Karpas-422 (cell line): ENCODE measurements around the gene TMEM97. TPM values are rescaled to one million over a fixed set of nuclear protein-coding genes. Genes with fewer than 3 reads are reported as not detected.
"Not testable (repeated sequence)": the region's sequence is repeated elsewhere in the genome, so short reads cannot be mapped to it uniquely, and the experiment has no call there.

ENCODE experiments used
- DNase-seq: peaks from one replicate; pipeline ENCODE4 v3.0.0-alpha.2; 2015
- H2AFZ ChIP-seq: fragments of 200-600 bp; sonication (generic); 2 replicates; pipeline ENCODE4 v1.6.1; 2014; ENCODE audit warnings: antibody characterized with exemption, low read length, mixed read lengths
- H3K27ac ChIP-seq: fragments of 200-600 bp; sonication (generic); 2 replicates; pipeline ENCODE4 v1.5.1; 2014; ENCODE audit warnings: mild to moderate bottlenecking, low read length, moderate library complexity
- H3K27me3 ChIP-seq: fragments of 200-600 bp; sonication (generic); 2 replicates; pipeline ENCODE4 v1.6.1; 2014; ENCODE audit warnings: low read length, mixed read lengths
- H3K36me3 ChIP-seq: fragments of 200-600 bp; sonication (generic); 2 replicates; pipeline ENCODE4 v1.6.1; 2014; ENCODE audit warnings: low read length, mixed read lengths; ENCODE audit not compliant: insufficient read depth
- H3K4me1 ChIP-seq: fragments of 200-600 bp; sonication (generic); 2 replicates; pipeline ENCODE4 v1.6.1; 2014; ENCODE audit warnings: mild to moderate bottlenecking, low read length, mixed read lengths
- H3K4me2 ChIP-seq: fragments of 200-600 bp; sonication (generic); 2 replicates; pipeline ENCODE4 v1.6.1; 2014; ENCODE audit warnings: low read length, low read depth, mild to moderate bottlenecking; ENCODE audit not compliant: poor library complexity, severe bottlenecking
- H3K4me3 ChIP-seq: fragments of 200-600 bp; sonication (generic); 2 replicates; pipeline ENCODE4 v1.5.1; 2014; ENCODE audit warnings: mild to moderate bottlenecking, antibody characterized with exemption, low read length, mixed read lengths
- H3K79me2 ChIP-seq: fragments of 200-600 bp; sonication (generic); 2 replicates; pipeline ENCODE4 v1.6.1; 2014; ENCODE audit warnings: mild to moderate bottlenecking, low read length, mixed read lengths
- H3K9ac ChIP-seq: fragments of 200-600 bp; sonication (generic); 2 replicates; pipeline ENCODE4 v1.6.0; 2014; ENCODE audit warnings: low read length
- H3K9me2 ChIP-seq: fragments of 200-600 bp; sonication (generic), shearing (Covaris generic); replicated peaks from 2 replicates; pipeline ENCODE4 v1.6.0; 2014; ENCODE audit warnings: mild to moderate bottlenecking, low read length, moderate library complexity; ENCODE audit not compliant: insufficient read depth
- H3K9me3 ChIP-seq: fragments of 300-700, 200-600 bp; sonication (generic); 2 replicates; pipeline ENCODE4 v1.6.1; 2014; ENCODE audit warnings: low read length, mixed read lengths
- H4K20me1 ChIP-seq: fragments of 200-600 bp; sonication (generic); 2 replicates; pipeline ENCODE4 v1.6.1; 2014; ENCODE audit warnings: mild to moderate bottlenecking, antibody characterized with exemption, low read length, low read depth; ENCODE audit not compliant: insufficient read depth
- total RNA-seq: library from RNA; depleted of rRNA; stranded (reverse); fragments of >200 nt; shearing (Covaris generic); gene quantifications from 2 replicates; pipeline ENCODE4 v1.2.3, GENCODE V29; 2014; ENCODE audit warnings: low replicate concordance; rRNA removed

Gene TMEM97
- 38.9 and 74.3 TPM in 2 replicates for total RNA-seq

- Histone ChIP-seq H3K27me3 (no peaks in the 10 kb centered on the region), H3K27ac (peak within 1 kb of the TSS; percentile 51), H3K4me1 (peaks cover 35% of the 10 kb centered on the region), H3K4me2 (peak within 1 kb of the TSS; percentile 92), H2AFZ (peak within 1 kb of the TSS; percentile 62; the same call in 1 of the 2 replicates), H3K4me3 (peak within 1 kb of the TSS; percentile 85), H3K36me3 (peaks cover 7% of the 10 kb centered on the region; the same call in 1 of the 2 replicates), H3K9me2 (no peaks in the 10 kb centered on the region), H3K9ac (peak within 1 kb of the TSS; percentile 93), H3K79me2 (peaks cover 57% of the 10 kb centered on the region), H3K9me3 (no peaks in the 10 kb centered on the region), H4K20me1 (no peaks in the 10 kb centered on the region)
- peak; percentile 99 for DNase-seq
Observed at GRCh38 chr17:28318759-28319597, at the start of gene TMEM97. TMEM97 (plus strand) TSS chr17:28319200; CDS start chr17:28319240, 40 bp downstream.

- no peak overlapping the region for H2AFZ ChIP-seq
- no peaks in the 10 kb centered on the region for H3K4me1 ChIP-seq
- no peak overlapping the region for H3K27ac ChIP-seq
- DNase-seq: no peak
- H3K27me3 ChIP-seq: no peaks in the 10 kb centered on the region
- no peaks in the 10 kb centered on the region for H3K9me3 ChIP-seq
- H3K4me3 ChIP-seq: no peak overlapping the region
- no peak overlapping the region for H3K9ac ChIP-seq
- H3K36me3 ChIP-seq: no peaks in the 10 kb centered on the region
- no peaks in the 10 kb centered on the region for H3K79me2 ChIP-seq
- H3K9me2 ChIP-seq: no peaks in the 10 kb centered on the region
- no peak overlapping the region for H3K4me2 ChIP-seq
- H4K20me1 ChIP-seq: no peaks in the 10 kb centered on the region
Observed at GRCh38 chr17:28270055-28270454, 48.9 kb upstream of the TMEM97 start.

- Histone ChIP-seq H3K27me3 (no peaks in the 10 kb centered on the region), H3K4me2 (no peak overlapping the region), H2AFZ (no peak overlapping the region), H3K4me1 (no peaks in the 10 kb centered on the region), H3K9ac (no peak overlapping the region), H3K4me3 (no peak overlapping the region), H3K79me2 (no peaks in the 10 kb centered on the region), H3K27ac (no peak overlapping the region), H3K9me2 (no peaks in the 10 kb centered on the region), H3K9me3 (no peaks in the 10 kb centered on the region), H4K20me1 (no peaks in the 10 kb centered on the region), H3K36me3 (no peaks in the 10 kb centered on the region)
- no peak for DNase-seq
Observed at GRCh38 chr17:28270926-28271325, 48.1 kb upstream of the TMEM97 start.

- Histone ChIP-seq H3K9me2 (no peaks in the 10 kb centered on the region), H3K4me2 (no peak overlapping the region), H3K27ac (no peak overlapping the region), H3K36me3 (no peaks in the 10 kb centered on the region), H3K9ac (no peak overlapping the region), H3K79me2 (no peaks in the 10 kb centered on the region), H3K27me3 (no peaks in the 10 kb centered on the region), H4K20me1 (no peaks in the 10 kb centered on the region), H3K4me1 (no peaks in the 10 kb centered on the region), H2AFZ (no peak overlapping the region), H3K9me3 (no peaks in the 10 kb centered on the region), H3K4me3 (no peak overlapping the region)
- DNase-seq: no peak
Observed at GRCh38 chr17:28271431-28271830, 47.6 kb upstream of the TMEM97 start.

- Histone ChIP-seq H2AFZ (no peak overlapping the region), H3K4me1 (no peaks in the 10 kb centered on the region), H3K9me2 (no peaks in the 10 kb centered on the region), H3K27ac (no peak overlapping the region), H3K4me2 (no peak overlapping the region), H3K36me3 (no peaks in the 10 kb centered on the region), H4K20me1 (no peaks in the 10 kb centered on the region), H3K9me3 (no peaks in the 10 kb centered on the region), H3K9ac (no peak overlapping the region), H3K79me2 (no peaks in the 10 kb centered on the region), H3K4me3 (no peak overlapping the region), H3K27me3 (no peaks in the 10 kb centered on the region)
- no peak for DNase-seq
Observed at GRCh38 chr17:28272166-28272565, 46.8 kb upstream of the TMEM97 start.

GRCh38 chr17:28273341-28273740 is 45.7 kb upstream of the TMEM97 start:
- not testable (repeated sequence) for H3K4me3 ChIP-seq, H3K36me3 ChIP-seq, H3K9me3 ChIP-seq, H3K4me1 ChIP-seq, H2AFZ ChIP-seq, H4K20me1 ChIP-seq, H3K27ac ChIP-seq, H3K9me2 ChIP-seq, H3K9ac ChIP-seq, H3K79me2 ChIP-seq, DNase-seq, H3K27me3 ChIP-seq, H3K4me2 ChIP-seq

- no peak overlapping the region for H3K4me2 ChIP-seq
- no peak overlapping the region for H2AFZ ChIP-seq
- no peaks in the 10 kb centered on the region for H3K27me3 ChIP-seq
- H4K20me1 ChIP-seq: no peaks in the 10 kb centered on the region
- no peaks in the 10 kb centered on the region for H3K36me3 ChIP-seq
- no peak overlapping the region for H3K9ac ChIP-seq
- no peaks in the 10 kb centered on the region for H3K4me1 ChIP-seq
- H3K9me3 ChIP-seq: no peaks in the 10 kb centered on the region
- no peaks in the 10 kb centered on the region for H3K79me2 ChIP-seq
- DNase-seq: no peak
- no peak overlapping the region for H3K4me3 ChIP-seq
- H3K9me2 ChIP-seq: no peaks in the 10 kb centered on the region
- no peak overlapping the region for H3K27ac ChIP-seq
Observed at GRCh38 chr17:28274591-28275265, 44.3 kb upstream of the TMEM97 start.

- no peaks in the 10 kb centered on the region for H4K20me1 ChIP-seq
- H2AFZ ChIP-seq: no peak overlapping the region
- H3K4me3 ChIP-seq: no peak overlapping the region
- no peak overlapping the region for H3K9ac ChIP-seq
- no peak overlapping the region for H3K4me2 ChIP-seq
- DNase-seq: no peak
- no peaks in the 10 kb centered on the region for H3K36me3 ChIP-seq
- no peaks in the 10 kb centered on the region for H3K9me2 ChIP-seq
- no peaks in the 10 kb centered on the region for H3K79me2 ChIP-seq
- no peaks in the 10 kb centered on the region for H3K27me3 ChIP-seq
- H3K4me1 ChIP-seq: no peaks in the 10 kb centered on the region
- H3K9me3 ChIP-seq: no peaks in the 10 kb centered on the region
- H3K27ac ChIP-seq: no peak overlapping the region
Observed at GRCh38 chr17:28276011-28276410, 43.0 kb upstream of the TMEM97 start.
